ENCODE data around the gene CCDC33.

Gene CCDC33

DNA sequence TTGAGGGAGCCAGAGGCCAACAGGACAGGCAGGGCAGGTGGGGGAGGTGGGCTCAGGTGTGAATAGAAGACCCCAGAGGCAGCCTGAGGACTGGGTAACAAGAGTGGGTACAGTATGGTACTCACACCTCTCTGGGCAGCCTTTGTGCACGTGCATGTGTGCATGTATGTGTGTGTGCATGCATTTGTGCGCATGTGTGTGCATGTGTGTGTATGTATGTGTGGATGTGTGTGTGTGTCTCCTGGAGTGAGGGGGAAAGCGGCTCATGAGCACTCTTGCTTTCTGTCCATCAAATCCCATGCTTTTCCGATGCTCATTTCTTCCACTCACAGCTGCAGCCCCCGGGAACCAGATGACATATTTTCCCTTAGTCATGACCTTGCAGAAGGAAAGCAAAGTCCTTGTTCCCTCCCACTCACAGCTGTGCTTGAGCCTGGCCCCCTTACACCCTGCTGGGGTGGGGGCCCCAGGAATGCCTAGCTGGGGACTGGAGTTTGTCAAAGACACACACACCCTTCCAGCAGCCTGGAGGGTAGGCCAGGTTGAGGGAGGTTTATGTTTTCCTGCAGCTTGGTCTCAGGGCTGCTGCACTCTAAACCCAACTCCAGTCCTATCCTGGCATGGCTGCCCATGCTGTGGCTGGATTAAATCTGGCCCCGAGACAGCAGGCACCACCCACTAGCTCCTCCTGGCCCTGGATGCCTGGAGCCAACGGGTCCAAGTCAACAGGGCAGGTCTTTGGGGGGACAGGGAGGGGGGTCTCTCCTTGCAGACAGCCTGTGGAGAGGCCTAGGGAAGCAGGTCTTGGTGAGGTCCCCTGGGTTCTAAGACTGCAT lies 22.5 kb downstream of the CCDC33 start:
- DNase-seq (ENCODE audit: low read depth in 2 of 3, low spot score in 2 of 3): no peak

- no peak for DNase-seq (ENCODE audit: low read depth in 2 of 3, low spot score in 2 of 3)
Measured at GRCh38 chr15:74259292-74259648, 23.1 kb downstream of the CCDC33 start.

- DNase-seq (ENCODE audit: low read depth in 2 of 3, low spot score in 2 of 3): no peak
Measured at GRCh38 chr15:74259821-74260607, 23.9 kb downstream of the CCDC33 start.

- no peak for DNase-seq (ENCODE audit: low read depth in 2 of 3, low spot score in 2 of 3)
Measured at GRCh38 chr15:74261041-74261440, 24.9 kb downstream of the CCDC33 start.

- DNase-seq (ENCODE audit: low read depth in 2 of 3, low spot score in 2 of 3): no peak
Measured at GRCh38 chr15:74261685-74262084, 25.6 kb downstream of the CCDC33 start.

DNA sequence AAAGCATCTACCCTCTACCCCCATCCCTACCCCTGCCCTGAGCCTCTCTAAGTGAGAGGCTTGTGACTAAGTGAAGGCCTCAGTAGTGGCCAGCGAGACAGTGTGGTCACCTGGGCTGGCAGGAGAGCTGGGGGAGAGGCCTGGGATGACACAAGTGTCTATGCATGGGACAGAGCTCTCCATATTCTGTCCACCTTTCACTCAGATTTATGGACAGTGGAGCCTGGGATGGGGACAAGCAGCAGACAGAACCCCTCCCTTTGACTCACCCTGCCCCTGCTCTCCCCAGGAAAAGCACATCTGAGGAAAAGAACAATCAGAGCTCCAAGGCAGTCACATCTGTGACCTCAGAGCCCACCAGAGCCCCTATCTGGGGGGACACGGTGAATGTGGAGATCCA lies 26.0 kb downstream of the CCDC33 start:
- no peak for DNase-seq (ENCODE audit: low read depth in 2 of 3, low spot score in 2 of 3)

- DNase-seq (ENCODE audit: low read depth in 2 of 3, low spot score in 2 of 3): no peak
Measured at GRCh38 chr15:74262625-74263024, 26.5 kb downstream of the CCDC33 start.

DNA sequence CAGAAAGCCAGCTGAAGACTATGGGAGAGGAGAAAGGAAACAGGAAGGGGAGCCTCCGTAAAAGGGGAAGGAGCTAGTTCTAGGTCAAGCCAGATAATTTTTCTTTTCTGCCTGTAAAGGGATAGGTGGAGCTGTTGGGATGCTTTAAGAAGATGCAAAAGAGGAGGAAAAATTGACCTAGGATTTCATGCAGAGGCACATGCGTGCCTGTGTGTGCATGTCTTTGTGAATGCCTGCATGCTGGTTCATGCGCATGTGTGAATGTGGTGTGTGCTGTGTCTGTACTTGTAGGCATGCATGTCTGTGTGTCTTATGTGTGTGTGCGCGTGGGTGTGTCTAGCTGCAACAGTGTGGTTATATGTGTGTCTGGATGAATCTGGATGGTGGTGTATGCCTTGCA lies 27.3 kb downstream of the CCDC33 start:
- DNase-seq (ENCODE audit: low read depth in 2 of 3, low spot score in 2 of 3): no peak

GRCh38 chr15:74264081-74264501 lies 28.0 kb downstream of the CCDC33 start:
- DNase-seq (ENCODE audit: low read depth in 2 of 3, low spot score in 2 of 3): no peak

- no peak for DNase-seq (ENCODE audit: low read depth in 2 of 3, low spot score in 2 of 3)
Measured at GRCh38 chr15:74265046-74265639, 29.0 kb downstream of the CCDC33 start.

- no peak for DNase-seq (ENCODE audit: low read depth in 2 of 3, low spot score in 2 of 3)
Measured at GRCh38 chr15:74268020-74268419, 31.9 kb downstream of the CCDC33 start.

GRCh38 chr15:74269362-74270035 lies 33.4 kb downstream of the CCDC33 start:
- no peak for DNase-seq (ENCODE audit: low read depth in 2 of 3, low spot score in 2 of 3)

DNA sequence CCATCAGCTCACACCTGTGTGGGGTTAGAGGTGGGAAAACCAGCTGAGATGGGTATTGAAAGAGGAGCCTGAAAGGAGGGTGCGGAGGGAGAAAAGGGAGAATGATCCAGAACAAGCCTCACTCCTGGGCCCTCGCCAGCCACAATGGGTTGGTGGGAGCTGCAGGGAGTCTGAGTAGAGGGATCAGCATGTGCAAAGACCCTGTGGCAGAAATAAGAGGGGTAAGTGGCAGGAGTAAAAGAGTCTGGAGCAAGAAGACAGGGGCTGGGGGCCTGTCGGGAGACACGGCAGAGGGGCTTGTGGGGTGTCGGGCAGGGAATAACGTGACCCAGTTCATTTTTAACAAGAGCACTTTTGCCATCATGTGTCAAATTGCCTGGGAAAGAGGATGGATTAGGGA lies 34.0 kb downstream of the CCDC33 start:
- no peak for DNase-seq (ENCODE audit: low read depth in 2 of 3, low spot score in 2 of 3)

DNA sequence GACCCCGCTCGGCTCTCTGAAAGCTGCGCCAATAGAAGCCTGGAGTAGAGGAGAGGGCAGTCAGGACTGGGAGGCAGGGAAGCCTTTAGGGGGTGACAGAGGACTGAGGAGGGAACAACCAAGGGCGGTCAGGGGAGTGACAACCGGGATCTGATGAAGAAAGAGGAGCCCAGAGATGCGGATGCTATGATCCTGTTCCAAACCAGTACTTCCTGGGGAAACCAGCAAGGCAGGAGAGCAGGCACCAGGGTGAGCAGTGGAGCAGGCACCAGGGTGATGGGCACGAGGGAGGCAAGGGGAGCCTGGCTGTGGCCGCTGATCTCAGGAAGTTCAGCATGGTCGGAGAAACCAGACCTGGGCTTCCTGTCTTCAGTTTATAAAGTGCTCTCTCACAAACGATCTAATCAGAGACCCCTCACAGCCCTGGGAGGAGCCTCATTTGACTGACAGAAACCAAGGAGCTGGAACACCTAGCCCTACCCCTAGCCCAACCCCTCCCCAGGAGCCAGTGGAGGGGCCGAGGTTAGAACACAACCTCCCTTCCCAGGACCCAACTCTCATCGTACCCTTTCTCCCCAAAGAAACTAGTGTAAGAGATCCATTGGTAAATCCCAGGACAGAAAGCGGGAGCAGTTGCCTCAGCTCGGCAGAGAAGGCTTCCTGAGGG lies 34.9 kb downstream of the CCDC33 start:
- DNase-seq (ENCODE audit: low read depth in 2 of 3, low spot score in 2 of 3): no peak

GRCh38 chr15:74272812-74273211 lies 36.7 kb downstream of the CCDC33 start:
- no peak for DNase-seq (ENCODE audit: low read depth in 2 of 3, low spot score in 2 of 3)

GRCh38 chr15:74274470-74275038 lies 38.4 kb downstream of the CCDC33 start:
- DNase-seq (ENCODE audit: low read depth in 2 of 3, low spot score in 2 of 3): no peak

DNA sequence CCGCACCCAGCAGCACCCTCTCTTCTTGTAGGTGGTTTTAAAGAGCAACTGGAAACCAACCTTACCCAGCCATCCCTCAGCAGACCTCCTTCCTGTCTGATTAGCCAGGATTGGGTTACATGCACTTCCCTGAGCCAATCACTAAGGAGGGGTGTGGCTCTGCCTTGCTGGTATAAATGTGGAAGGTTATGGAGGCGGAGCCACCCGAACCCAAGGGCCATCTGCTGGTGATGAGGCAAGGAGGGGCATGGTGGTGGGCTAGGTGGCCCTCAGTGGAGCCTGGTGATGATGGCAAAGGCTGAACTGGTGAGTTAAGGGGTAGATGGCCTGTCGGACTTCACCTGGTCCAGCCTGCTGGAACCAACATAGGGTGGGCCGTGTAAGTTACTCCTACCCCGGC lies 39.8 kb downstream of the CCDC33 start:
- DNase-seq (ENCODE audit: low read depth in 2 of 3, low spot score in 2 of 3): no peak

GRCh38 chr15:74276560-74276959 lies 40.4 kb downstream of the CCDC33 start:
- DNase-seq (ENCODE audit: low read depth in 2 of 3, low spot score in 2 of 3): no peak

DNA sequence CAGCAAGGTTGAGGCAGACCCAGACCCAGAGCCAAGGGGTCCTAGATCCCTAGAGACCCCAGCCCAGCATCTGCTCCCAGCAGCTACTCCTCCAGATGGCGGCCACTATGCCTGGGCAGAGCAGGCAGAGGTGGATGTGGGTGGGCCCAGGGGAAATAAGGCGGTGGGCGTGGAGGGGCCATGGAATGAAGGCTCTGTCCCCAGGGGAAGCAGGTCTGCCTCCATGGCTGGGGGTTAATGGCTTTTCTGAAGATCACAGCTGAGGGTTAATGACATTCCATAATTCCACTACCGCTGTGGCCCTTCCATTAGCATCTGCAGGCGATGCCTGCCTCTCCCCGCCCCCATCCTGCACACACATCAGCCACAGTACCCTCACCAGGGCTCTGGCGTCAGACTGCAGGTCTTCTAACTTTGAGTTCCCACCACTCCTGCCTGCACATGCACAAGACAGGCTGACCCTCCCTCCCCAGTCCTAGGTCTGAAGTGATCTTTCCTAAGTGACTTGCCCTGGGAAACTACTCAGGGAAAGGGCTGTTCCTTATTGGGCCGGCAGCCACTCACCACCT lies 41.2 kb downstream of the CCDC33 start:
- no peak for DNase-seq (ENCODE audit: low read depth in 2 of 3, low spot score in 2 of 3)

DNA sequence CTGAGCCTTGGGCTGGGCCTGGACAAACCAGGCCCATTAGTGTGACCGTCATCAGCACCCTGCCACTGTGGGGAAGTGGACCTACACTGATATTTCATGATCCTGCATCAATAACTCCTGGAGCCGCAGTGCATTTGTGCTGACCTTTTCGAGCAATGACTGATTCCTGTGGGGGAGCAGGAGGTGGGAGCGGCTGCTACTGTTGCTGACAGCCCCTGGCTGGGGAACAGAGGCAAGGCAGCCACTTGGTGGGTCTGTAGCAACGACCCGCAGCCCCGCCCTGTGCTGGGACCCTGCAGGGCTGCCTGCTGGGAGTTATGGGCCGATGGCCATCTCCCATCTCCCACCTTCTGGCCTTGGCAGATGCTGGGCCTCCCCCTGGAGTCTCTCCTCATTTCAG lies 42.1 kb downstream of the CCDC33 start:
- DNase-seq (ENCODE audit: low read depth in 2 of 3, low spot score in 2 of 3): no peak
